Right atrium auricular region (tissue), 2 donors: ENCODE data around the gene ERMAP. TPM values are rescaled to one million over a fixed set of nuclear protein-coding genes. Genes with fewer than 3 reads are reported as not detected.
"Not testable (repeated sequence)": the region's sequence is repeated elsewhere in the genome, so short reads cannot be mapped to it uniquely, and the experiment has no call there.

Experiments used
- DNase-seq: peaks from one replicate; pipeline ENCODE4 v3.0.0-alpha.2; 2019; ENCODE audit warnings: low spot score
- H3K27ac ChIP-seq, 2 donors: fragments of 200-600 bp; sonication (generic); 1 replicate in 1 of 2; 2 replicates in 1 of 2; pipeline ENCODE4 v1.5.1; 2016 to 2019
- H3K27me3 ChIP-seq, 2 donors: fragments of 200-600 bp; sonication (generic); one replicate each; pipeline versions ENCODE4 v1.5.1 to v1.6.0; 2017 to 2019
- H3K36me3 ChIP-seq: fragments of 200-600 bp; sonication (generic); one replicate; pipeline ENCODE4 v1.5.1; 2016
- H3K4me1 ChIP-seq, 2 donors: fragments of 200-600 bp; sonication (generic); one replicate each; pipeline versions ENCODE4 v1.5.1 to v1.6.0; 2017 to 2019
- H3K4me3 ChIP-seq, 2 donors: fragments of 200-600 bp; sonication (generic); 1 replicate in 1 of 2; 2 replicates in 1 of 2; pipeline ENCODE4 v1.5.1; 2017 to 2019; ENCODE audit warnings: mild to moderate bottlenecking in 1 of 2, moderate library complexity in 1 of 2
- H3K9me3 ChIP-seq, 2 donors: fragments of 200-600 bp; sonication (generic); one replicate each; pipeline ENCODE4 v1.5.1; 2019
- CTCF ChIP-seq, 2 donors: fragments of 200-600 bp; sonication (generic); IDR thresholded peaks; one replicate each; pipeline ENCODE4 v1.5.1; 2019; ENCODE audit warnings: antibody characterized with exemption in 2 of 2
- total RNA-seq, 2 donors: library from RNA; depleted of rRNA; stranded (reverse); fragments of >200 nt; gene quantifications; one replicate each; pipeline ENCODE4 v1.1.0, GENCODE V29; 2016

Gene ERMAP
- total RNA-seq, 2 donors from 2014 or later = 3.3 to 5.6 TPM

- DNase-seq = no peak
- no peak for TF ChIP-seq CTCF (IDR thresholded peaks at IDR 0.05)
- H3K27me3 ChIP-seq = no peaks in the 10 kb centered on the region
Measured at GRCh38 chr1:42849944-42850343, 33.0 kb downstream of the ERMAP start.

GRCh38 chr1:42851420-42851819, 34.5 kb downstream of the ERMAP start:
- H3K36me3 ChIP-seq = peaks cover 22% of the 10 kb centered on the region
- no peaks in the 10 kb centered on the region for H3K9me3 ChIP-seq
- H3K4me1 ChIP-seq = peaks cover 0 to 17% of the 10 kb centered on the region in 2 donors
- TF ChIP-seq CTCF (IDR thresholded peaks at IDR 0.05) = no peak
- H3K27ac ChIP-seq = no peak overlapping the region
- no peaks in the 10 kb centered on the region for H3K27me3 ChIP-seq
- no peak overlapping the region for H3K4me3 ChIP-seq
- DNase-seq = no peak

More at GRCh38 chr1:42849944-42850343, 33.0 kb downstream of the ERMAP start:
- Histone ChIP-seq H3K4me3 (no peak overlapping the region), H3K4me1 (peaks cover 0 to 25% of the 10 kb centered on the region in 2 donors), H3K9me3 (no peaks in the 10 kb centered on the region), H3K27ac (no peak overlapping the region), H3K36me3 (peaks cover 22% of the 10 kb centered on the region)

- peaks cover 0 to 13% of the 10 kb centered on the region in 2 donors for H3K4me1 ChIP-seq
- H3K4me3 ChIP-seq = no peak overlapping the region
- TF ChIP-seq CTCF (IDR thresholded peaks at IDR 0.05) = no peak
- no peak for DNase-seq
- peaks cover 22% of the 10 kb centered on the region for H3K36me3 ChIP-seq
- no peaks in the 10 kb centered on the region for H3K9me3 ChIP-seq
- H3K27ac ChIP-seq = no peak overlapping the region
- no peaks in the 10 kb centered on the region for H3K27me3 ChIP-seq
Measured at GRCh38 chr1:42851960-42852607, 35.2 kb downstream of the ERMAP start.

GRCh38 chr1:42852608-42852980, 35.7 kb downstream of the ERMAP start:
- peaks cover 22% of the 10 kb centered on the region for H3K36me3 ChIP-seq
- no peak overlapping the region for H3K4me3 ChIP-seq
- no peaks in the 10 kb centered on the region for H3K27me3 ChIP-seq
- no peaks in the 10 kb centered on the region for H3K9me3 ChIP-seq
- no peak for DNase-seq
- no peak for TF ChIP-seq CTCF (IDR thresholded peaks at IDR 0.05)
- H3K4me1 ChIP-seq = peaks cover 0 to 8% of the 10 kb centered on the region in 2 donors
- H3K27ac ChIP-seq = no peak overlapping the region

- DNase-seq = no peak
- Histone ChIP-seq H3K36me3 (peaks cover 22% of the 10 kb centered on the region), H3K27me3 (no peaks in the 10 kb centered on the region), H3K27ac (no peak overlapping the region), H3K4me1 (peaks cover 0 to under 1% of the 10 kb centered on the region in 2 donors), H3K4me3 (no peak overlapping the region), H3K9me3 (no peaks in the 10 kb centered on the region)
- no peak for TF ChIP-seq CTCF (IDR thresholded peaks at IDR 0.05)
Measured at GRCh38 chr1:42853116-42853884, 36.4 kb downstream of the ERMAP start.

GRCh38 chr1:42856554-42856953, 39.6 kb downstream of the ERMAP start:
- H3K36me3 ChIP-seq, H3K4me1 ChIP-seq, H3K9me3 ChIP-seq, H3K4me3 ChIP-seq, H3K27ac ChIP-seq, H3K27me3 ChIP-seq, DNase-seq: not testable (repeated sequence)

- not testable (repeated sequence) for H3K4me1 ChIP-seq, H3K36me3 ChIP-seq, H3K4me3 ChIP-seq, H3K9me3 ChIP-seq, DNase-seq, H3K27ac ChIP-seq, H3K27me3 ChIP-seq
Measured at GRCh38 chr1:42859366-42859765, 42.4 kb downstream of the ERMAP start.
